Activated CD4-positive, alpha-beta T cell treated with anti-CD3 and anti-CD28 coated beads, Interleukin-2, amount 50 U/mL, for 24 hours (primary cell): ENCODE data around the gene HBQ1.
"Not testable (repeated sequence)": the region's sequence is repeated elsewhere in the genome, so short reads cannot be mapped to it uniquely, and the experiment has no call there.

Experiments
- DNase-seq, 2 donors: peaks; one replicate each; pipeline ENCODE4 v3.0.0-alpha.2; 2020; ENCODE audit warnings: low read depth in 1 of 2, low spot score in 1 of 2

The HBQ1 gene

DNA sequence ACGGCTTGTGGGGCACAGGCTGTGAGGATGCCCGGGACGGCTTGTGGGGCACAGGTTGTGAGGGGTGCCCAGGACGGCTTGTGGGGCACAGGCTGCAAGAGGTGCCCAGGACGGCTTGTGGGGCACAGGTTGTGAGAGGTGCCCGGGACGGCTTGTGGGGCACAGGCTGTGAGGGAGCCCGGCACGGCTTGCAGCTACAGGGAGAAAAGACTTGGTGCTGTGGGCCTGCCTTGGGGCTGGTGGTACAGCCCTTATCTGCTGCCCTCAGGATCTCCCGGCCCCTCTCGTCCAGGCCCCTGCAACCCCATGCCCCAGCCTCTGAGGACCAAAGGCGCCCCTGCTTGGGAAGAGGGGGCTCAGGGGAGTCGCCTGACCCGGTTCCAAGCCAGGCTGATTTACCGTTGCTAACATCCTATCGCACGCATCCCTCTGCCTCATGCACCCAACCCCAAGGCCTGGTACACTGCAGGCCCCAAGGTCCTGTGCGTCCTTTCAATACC is 19.5 kb upstream of the HBQ1 start:
- DNase-seq, result no peak

DNA sequence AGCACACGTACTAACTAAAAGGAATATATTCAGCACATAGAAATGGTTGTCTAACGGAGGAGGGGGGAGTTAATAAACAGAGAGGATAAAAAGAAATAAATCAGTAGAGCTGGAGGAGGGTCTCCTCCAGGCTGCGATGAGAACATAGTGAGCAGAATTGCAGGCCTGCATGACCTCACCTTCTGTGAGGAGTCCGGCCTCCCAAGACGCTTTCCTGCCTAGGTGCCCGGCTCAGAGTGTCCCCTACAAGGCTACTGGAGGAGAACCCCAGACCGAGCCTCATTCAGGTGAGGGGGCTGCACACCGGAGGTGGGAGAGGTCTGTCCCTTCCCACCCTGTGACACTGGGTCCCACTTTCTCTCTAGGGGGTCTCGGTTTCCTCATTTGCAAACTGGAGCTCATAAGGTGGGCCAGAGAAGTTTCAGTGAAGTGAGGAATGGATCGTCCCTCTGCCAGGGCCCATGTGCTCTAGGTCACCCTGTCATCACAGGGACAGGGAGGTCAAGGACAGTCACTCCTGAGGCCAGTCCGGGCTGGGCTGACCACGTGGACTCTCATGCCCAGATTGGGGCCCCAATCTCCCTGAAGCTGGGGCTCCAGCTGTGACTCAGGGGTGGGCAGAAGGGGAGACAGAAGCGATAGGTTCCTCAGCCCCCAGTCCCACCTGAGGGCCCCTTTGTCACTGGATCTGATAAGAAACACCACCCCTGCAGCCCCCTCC is 17.8 kb upstream of the HBQ1 start:
- no peak for DNase-seq

DNA sequence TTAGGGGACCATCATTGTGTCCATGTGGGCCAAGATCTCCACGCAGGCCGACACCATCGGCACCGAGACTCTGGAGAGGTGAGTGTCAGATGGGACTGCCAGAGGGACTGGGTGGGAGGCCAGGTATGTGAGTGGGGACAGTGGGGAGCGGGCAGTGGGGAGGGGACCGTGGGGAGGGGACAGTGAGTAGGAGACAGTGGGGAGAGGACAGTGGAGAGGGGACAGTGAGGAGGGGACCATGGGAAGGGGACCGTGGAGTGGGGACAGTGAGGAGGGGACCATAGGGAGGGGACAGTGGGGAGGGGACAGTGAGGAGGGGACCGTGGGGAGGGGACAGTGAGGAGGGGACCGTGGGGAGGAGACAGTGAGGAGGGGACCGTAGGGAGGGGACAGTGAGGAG is 17.1 kb upstream of the HBQ1 start:
- DNase-seq, result not testable (repeated sequence)

DNA sequence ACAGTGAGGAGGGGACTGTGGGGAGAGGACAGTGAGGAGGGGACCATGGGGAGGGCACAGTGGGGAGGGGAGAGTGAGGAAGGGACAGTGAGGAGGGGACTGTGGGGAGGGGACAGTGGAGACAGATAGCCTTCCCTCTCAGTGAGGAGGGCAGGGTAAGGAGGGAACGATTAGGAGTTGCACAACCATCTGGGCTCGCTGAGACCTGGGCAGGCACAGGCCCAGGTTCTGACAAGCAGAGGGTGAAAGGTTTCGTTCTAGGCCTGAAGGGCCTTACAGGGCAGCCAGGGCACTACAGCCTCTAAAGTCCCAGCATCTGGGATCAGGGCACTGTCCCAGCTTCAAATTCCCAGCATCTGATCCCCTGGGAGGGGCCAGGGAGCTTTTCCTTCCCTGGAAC is 16.6 kb upstream of the HBQ1 start:
- not testable (repeated sequence) for DNase-seq

DNA sequence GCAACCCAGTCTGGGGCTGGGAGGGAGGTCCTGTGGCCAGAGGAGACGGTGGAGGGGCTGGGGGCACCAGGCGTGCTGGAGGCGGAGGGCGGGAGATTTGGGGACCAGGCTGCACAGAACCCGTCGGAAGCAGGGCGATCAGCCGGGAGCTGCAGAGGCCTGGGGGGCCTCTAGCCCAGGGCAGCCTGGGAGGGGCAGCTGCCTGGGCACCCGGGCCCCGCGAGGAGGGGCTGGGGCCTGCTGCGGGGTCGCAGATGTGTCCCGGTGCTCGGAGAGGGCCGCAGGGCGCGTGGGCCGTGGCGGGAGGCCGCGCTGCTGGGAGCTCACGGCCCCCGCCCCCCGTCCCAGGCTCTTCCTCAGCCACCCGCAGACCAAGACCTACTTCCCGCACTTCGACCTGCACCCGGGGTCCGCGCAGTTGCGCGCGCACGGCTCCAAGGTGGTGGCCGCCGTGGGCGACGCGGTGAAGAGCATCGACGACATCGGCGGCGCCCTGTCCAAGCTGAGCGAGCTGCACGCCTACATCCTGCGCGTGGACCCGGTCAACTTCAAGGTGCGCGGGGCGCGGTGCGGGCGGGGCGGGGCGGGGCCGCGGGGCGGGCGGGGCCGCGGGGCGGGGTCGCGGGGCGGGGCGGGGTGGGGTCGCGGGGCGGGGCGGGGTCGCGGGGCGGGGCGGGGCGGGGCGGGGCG is 16.0 kb upstream of the HBQ1 start:
- DNase-seq, result not testable (repeated sequence)

DNA sequence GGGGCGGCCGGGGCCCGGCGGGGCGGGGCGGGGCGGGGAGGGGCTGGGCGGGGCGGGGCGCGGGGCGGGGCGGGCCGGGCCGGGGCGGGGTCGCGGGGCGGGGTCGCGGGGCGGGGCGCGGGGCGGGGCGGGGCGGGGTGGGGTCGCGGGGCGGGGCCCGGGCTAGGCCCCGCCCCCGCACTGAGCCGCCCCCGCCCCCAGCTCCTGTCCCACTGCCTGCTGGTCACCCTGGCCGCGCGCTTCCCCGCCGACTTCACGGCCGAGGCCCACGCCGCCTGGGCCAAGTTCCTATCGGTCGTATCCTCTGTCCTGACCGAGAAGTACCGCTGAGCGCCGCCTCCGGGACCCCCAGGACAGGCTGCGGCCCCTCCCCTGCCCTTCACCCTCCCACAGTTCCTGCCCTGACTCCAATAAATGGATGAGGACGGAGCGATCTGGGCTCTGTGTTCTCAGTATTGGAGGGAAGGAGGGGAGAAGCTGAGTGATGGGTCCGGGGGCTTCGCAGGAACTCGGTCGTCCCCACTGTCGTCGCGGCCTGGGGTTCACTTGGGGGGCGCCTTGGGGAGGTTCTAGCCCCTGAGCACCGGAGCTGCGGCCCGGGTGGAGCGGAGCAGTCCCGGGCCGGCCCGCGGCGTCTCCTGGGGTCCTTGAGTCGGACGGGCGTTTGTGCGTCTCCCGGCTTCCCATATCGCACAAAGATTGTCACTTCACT is 15.3 kb upstream of the HBQ1 start:
- no peak for DNase-seq

DNA sequence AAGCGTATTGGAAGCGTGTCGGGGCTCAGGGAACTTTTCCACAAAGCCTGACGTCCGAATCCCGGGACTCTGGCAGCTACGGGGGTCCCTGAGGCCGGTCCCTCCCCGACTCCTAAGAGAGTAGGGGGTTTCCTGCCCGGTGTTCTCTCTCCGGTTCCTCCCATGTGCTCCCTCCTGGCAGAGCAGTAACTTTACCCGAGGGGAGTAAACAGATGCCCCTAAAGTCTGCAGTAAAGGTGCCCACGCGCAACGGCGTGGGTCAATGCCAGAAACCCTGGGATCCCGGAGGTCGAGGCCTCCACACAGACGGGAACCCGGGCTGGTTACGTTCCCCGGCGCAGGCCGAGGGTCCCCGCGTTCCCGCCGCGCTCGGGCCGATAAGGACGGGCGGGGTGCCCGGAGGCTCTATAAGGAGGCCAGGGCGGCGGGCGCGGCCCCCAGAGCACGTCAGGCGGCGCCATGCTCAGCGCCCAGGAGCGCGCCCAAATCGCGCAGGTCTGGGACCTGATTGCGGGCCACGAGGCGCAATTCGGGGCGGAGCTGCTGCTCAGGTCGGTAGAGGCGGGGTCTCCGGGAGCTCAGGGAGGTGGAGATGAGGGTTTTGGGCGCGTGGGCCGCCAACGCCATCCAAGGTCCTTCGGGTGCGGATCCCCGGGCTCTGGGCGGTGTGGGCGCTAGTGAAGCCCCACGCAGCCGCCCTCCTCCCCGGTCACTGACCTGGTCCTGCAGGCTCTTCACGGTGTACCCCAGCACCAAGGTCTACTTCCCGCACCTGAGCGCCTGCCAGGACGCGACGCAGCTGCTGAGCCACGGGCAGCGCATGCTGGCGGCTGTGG is 14.5 kb upstream of the HBQ1 start, which contains the start of gene HBM:
Gene HBM, plus strand, starts transcription at position 440 of the 836 bp plus-strand sequence. Its CDS starts 20 bp downstream, at position 460.
- no peak for DNase-seq

DNA sequence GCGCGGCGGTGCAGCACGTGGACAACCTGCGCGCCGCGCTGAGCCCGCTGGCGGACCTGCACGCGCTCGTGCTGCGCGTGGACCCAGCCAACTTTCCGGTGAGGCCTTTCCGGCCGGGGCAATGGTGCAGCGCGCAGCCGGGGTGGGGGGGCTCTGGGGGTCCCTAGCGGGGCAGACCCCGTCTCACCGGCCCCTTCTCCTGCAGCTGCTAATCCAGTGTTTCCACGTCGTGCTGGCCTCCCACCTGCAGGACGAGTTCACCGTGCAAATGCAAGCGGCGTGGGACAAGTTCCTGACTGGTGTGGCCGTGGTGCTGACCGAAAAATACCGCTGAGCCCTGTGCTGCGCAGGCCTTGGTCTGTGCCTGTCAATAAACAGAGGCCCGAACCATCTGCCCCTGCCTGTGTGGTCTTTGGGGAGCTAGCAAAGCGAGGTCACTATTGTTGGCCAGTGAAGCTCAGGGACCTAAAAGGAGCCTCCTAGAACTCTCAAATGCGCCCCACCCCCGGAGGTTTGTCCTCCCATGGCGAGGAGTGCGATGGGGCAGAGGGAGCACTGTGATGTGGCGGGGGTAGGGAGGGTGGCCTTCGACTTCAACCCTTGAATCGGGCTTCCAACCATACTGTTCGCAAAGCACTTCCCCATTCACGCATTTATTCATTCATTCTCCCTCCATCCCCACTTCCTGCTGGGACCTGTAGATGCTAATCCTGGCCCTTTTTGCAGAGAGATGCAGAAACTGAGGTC is 13.7 kb upstream of the HBQ1 start:
- no peak for DNase-seq

DNA sequence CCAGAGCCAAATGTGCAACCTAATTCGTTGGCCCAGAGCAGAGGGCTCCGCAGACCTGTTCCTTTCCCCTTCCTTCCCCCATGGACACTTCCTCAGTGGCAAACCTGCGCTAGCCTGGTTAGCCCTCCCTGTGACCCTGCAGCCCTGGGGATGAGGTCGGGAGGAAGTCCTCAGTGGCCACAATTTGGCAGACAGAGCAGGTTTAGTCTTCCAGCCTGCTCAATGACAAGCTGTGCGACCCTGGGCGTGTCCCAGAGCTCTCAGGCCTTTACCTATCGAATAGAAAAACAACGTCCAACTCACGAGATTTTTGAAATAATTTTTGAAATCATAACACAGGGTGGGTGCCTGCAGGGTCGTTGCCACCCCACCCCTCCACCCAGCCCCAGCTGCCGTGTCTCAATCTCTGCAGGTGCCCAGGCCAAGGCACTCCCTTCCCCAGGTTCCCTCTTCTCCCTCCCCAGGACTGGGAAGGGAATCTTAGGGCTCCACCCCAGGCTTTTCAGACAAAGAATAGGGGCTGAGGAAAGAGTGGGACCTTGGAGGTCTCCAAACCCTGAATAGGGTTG is 13.1 kb upstream of the HBQ1 start:
- DNase-seq, result no peak

DNA sequence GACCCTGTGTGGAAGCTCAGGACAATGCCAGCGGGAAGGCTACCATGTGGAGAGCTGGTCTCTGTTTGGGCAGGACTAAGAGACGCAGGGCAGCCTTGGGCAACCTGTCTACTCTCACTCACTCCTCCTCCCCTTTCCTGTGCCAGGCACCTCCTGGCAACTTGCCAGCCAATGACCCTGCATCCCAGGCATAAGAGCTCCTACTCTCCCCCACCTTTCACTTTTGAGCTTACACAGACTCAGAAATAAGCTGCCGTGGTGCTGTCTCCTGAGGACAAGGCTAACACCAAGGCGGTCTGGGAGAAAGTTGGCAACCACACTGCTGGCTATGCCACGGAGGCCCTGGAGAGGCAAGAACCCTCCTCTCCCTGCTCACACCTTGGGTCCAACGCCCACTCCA is 11.8 kb upstream of the HBQ1 start:
- no peak for DNase-seq

DNA sequence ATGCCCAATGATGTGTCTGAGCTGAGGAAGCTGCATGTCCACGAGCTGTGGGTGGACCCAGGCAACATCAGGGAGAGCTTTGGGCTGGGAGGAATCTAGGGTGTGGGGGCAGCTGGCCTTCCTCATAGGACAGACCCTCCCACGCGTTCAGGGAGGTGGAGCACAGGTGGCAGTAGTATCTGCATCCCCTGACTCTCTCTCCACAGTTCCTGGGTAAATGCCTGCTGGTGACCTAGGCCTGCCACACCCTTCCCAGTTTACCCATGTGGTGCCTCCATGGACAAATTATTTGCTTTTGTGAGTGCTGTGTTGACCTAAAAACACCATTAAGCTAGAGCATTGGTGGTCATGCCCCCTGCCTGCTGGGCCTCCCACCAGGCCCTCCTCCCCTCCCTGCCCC is 11.2 kb upstream of the HBQ1 start:
- DNase-seq, result no peak

DNA sequence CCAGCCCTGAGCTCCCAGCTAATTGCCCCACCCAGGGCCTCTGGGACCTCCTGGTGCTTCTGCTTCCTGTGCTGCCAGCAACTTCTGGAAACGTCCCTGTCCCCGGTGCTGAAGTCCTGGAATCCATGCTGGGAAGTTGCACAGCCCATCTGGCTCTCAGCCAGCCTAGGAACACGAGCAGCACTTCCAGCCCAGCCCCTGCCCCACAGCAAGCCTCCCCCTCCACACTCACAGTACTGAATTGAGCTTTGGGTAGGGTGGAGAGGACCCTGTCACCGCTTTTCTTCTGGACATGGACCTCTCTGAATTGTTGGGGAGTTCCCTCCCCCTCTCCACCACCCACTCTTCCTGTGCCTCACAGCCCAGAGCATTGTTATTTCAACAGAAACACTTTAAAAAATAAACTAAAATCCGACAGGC is 10.2 kb upstream of the HBQ1 start:
- not testable (repeated sequence) for DNase-seq

DNA sequence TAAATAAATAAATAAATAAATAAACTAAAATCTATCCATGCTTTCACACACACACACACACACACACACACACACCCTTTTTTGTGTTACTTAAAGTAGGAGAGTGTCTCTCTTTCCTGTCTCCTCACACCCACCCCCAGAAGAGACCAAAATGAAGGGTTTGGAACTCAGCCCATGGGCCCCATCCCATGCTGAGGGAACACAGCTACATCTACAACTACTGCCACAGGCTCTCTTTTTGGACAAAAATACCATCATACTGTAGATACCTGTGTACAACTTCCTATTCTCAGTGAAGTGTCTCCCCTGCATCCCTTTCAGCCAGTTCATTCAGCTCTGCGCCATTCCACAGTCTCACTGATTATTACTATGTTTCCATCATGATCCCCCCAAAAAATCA is 9.5 kb upstream of the HBQ1 start:
- no peak for DNase-seq

DNA sequence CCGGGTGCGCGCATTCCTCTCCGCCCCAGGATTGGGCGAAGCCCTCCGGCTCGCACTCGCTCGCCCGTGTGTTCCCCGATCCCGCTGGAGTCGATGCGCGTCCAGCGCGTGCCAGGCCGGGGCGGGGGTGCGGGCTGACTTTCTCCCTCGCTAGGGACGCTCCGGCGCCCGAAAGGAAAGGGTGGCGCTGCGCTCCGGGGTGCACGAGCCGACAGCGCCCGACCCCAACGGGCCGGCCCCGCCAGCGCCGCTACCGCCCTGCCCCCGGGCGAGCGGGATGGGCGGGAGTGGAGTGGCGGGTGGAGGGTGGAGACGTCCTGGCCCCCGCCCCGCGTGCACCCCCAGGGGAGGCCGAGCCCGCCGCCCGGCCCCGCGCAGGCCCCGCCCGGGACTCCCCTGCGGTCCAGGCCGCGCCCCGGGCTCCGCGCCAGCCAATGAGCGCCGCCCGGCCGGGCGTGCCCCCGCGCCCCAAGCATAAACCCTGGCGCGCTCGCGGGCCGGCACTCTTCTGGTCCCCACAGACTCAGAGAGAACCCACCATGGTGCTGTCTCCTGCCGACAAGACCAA is 7.8 kb upstream of the HBQ1 start, which contains the start of gene HBA2:
Gene HBA2, plus strand, starts transcription at position 503 of the 568 bp plus-strand sequence. Its CDS starts 37 bp downstream, at position 540.
- DNase-seq, result not testable (repeated sequence)

DNA sequence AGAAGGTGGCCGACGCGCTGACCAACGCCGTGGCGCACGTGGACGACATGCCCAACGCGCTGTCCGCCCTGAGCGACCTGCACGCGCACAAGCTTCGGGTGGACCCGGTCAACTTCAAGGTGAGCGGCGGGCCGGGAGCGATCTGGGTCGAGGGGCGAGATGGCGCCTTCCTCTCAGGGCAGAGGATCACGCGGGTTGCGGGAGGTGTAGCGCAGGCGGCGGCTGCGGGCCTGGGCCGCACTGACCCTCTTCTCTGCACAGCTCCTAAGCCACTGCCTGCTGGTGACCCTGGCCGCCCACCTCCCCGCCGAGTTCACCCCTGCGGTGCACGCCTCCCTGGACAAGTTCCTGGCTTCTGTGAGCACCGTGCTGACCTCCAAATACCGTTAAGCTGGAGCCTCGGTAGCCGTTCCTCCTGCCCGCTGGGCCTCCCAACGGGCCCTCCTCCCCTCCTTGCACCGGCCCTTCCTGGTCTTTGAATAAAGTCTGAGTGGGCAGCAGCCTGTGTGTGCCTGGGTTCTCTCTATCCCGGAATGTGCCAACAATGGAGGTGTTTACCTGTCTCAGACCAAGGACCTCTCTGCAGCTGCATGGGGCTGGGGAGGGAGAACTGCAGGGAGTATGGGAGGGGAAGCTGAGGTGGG is 6.9 kb upstream of the HBQ1 start:
- DNase-seq, result not testable (repeated sequence)

DNA sequence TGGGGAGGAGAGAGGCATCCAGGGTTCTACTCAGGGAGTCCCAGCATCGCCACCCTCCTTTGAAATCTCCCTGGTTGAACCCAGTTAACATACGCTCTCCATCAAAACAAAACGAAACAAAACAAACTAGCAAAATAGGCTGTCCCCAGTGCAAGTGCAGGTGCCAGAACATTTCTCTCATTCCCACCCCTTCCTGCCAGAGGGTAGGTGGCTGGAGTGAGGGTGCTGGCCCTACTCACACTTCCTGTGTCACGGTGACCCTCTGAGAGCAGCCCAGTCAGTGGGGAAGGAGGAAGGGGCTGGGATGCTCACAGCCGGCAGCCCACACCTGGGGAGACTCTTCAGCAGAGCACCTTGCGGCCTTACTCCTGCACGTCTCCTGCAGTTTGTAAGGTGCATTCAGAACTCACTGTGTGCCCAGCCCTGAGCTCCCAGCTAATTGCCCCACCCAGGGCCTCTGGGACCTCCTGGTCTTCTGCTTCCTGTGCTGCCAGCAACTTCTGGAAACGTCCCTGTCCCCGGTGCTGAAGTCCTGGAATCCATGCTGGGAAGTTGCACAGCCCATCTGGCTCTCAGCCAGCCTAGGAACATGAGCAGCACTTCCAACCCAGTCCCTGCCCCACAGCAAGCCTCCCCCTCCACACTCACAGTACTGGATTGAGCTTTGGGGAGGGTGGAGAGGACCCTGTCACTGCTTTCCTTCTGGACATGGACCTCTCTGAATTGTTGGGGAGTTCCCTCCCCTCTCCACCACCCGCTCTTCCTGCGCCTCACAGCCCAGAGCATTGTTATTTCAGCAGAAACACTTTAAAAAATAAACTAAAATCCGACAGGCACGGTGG is 6.1 kb upstream of the HBQ1 start:
- not testable (repeated sequence) for DNase-seq

DNA sequence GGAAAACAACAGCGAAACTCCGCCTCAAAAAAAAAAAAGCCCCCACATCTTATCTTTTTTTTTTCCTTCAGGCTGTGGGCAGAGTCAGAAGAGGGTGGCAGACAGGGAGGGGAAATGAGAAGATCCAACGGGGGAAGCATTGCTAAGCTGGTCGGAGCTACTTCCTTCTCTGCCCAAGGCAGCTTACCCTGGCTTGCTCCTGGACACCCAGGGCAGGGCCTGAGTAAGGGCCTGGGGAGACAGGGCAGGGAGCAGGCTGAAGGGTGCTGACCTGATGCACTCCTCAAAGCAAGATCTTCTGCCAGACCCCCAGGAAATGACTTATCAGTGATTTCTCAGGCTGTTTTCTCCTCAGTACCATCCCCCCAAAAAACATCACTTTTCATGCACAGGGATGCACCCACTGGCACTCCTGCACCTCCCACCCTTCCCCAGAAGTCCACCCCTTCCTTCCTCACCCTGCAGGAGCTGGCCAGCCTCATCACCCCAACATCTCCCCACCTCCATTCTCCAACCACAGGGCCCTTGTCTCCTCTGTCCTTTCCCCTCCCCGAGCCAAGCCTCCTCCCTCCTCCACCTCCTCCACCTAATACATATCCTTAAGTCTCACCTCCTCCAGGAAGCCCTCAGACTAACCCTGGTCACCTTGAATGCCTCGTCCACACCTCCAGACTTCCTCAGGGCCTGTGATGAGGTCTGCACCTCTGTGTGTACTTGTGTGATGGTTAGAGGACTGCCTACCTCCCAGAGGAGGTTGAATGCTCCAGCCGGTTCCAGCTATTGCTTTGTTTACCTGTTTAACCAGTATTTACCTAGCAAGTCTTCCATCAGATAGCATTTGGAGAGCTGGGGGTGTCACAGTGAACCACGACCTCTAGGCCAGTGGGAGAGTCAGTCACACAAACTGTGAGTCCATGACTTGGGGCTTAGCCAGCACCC is 5.0 kb upstream of the HBQ1 start:
- no peak for DNase-seq
